GM12891 (cell line): ENCODE measurements around the gene WBP1.

Experiments
- DNase-seq: peaks from one replicate; pipeline ENCODE4 v3.0.0; 2011; ENCODE audit warnings: low spot score; ENCODE audit not compliant: insufficient read length
- FAIRE-seq: peaks from 2 replicates; lab custom pipeline; 2011; peaks lifted over from hg19 to GRCh38; lab: Jason Lieb, UNC
- PAX5 ChIP-seq: IDR thresholded peaks from 2 replicates; pipeline ENCODE4 v1.6.1; 2011; ENCODE audit warnings: low read length, moderate library complexity, mild to moderate bottlenecking; ENCODE audit not compliant: insufficient read depth, severe bottlenecking
- POLR2A ChIP-seq: IDR thresholded peaks from 2 replicates; pipeline ENCODE4 v1.6.1; 2011; ENCODE audit warnings: low read depth, low read length, control low read depth
- POLR2AphosphoS5 ChIP-seq: IDR thresholded peaks from 2 replicates; pipeline ENCODE4 v1.6.1; 2011; ENCODE audit warnings: low read depth, low read length, control low read depth
- POU2F2 ChIP-seq: IDR thresholded peaks from 2 replicates; pipeline ENCODE4 v1.6.1; 2011; ENCODE audit warnings: low read depth, mild to moderate bottlenecking, control low read depth, low read length, moderate library complexity
- SPI1 ChIP-seq: IDR thresholded peaks from 2 replicates; pipeline ENCODE4 v1.6.1; 2011; ENCODE audit warnings: low read depth, low read length, control low read depth
- TAF1 ChIP-seq: IDR thresholded peaks from 2 replicates; pipeline ENCODE4 v1.6.1; 2011; ENCODE audit warnings: low read depth, low read length, control low read depth

The WBP1 gene

GRCh38 chr2:74502147-74502719 lies 44.0 kb downstream of the WBP1 start:
- FAIRE-seq: no peak
- DNase-seq: no peak
- TF ChIP-seq TAF1 (no peak), POLR2A (no peak)

- FAIRE-seq (peak; percentile 66), DNase-seq (no peak)
- TF ChIP-seq POLR2AphosphoS5 (0 out of 2 replicates have a peak, but pooled peaks have one; percentile 29), TAF1 (peak; percentile 34; the same call in 1 of the 2 replicates), POLR2A (peak; percentile 60; the same call in 1 of the 2 replicates), POU2F2 (no peak)
Measured at GRCh38 chr2:74502720-74503505, 44.7 kb downstream of the WBP1 start.

GRCh38 chr2:74503506-74504475 lies 45.6 kb downstream of the WBP1 start:
- FAIRE-seq (no peak), DNase-seq (no peak)
- TF ChIP-seq SPI1 (no peak), PAX5 (no peak), POLR2AphosphoS5 (no peak), POU2F2 (no peak), POLR2A (no peak), TAF1 (no peak)

- no peak for DNase-seq
- no peak for FAIRE-seq
- TF ChIP-seq TAF1 (no peak), POLR2AphosphoS5 (no peak), SPI1 (no peak), POU2F2 (no peak), PAX5 (no peak), POLR2A (no peak)
Measured at GRCh38 chr2:74504591-74504990, 46.4 kb downstream of the WBP1 start.

GRCh38 chr2:74505448-74506246 lies 47.4 kb downstream of the WBP1 start:
- DNase-seq (no peak), FAIRE-seq (no peak)
- TF ChIP-seq SPI1 (no peak), POLR2AphosphoS5 (no peak), TAF1 (no peak), POU2F2 (no peak), POLR2A (no peak), PAX5 (no peak)

GRCh38 chr2:74507145-74507925 lies 49.1 kb downstream of the WBP1 start, which contains the start of gene PCGF1:
Gene PCGF1 (minus strand): TSS chr2:74507695. CDS start chr2:74507668, 27 bp downstream.
- peak; percentile 94 for DNase-seq
- FAIRE-seq: peak; percentile 93
- TF ChIP-seq POLR2AphosphoS5 (peak; percentile 80; the same call in 1 of the 2 replicates), POU2F2 (no peak), SPI1 (no peak), TAF1 (peak; percentile 91), POLR2A (peak; percentile 91)

- FAIRE-seq: no peak
Measured at GRCh38 chr2:74507926-74508520, 49.8 kb downstream of the WBP1 start.

More at GRCh38 chr2:74507926-74508520, 49.8 kb downstream of the WBP1 start:
- TF ChIP-seq PAX5 (no peak), POLR2A (no peak), TAF1 (no peak), POLR2AphosphoS5 (no peak), SPI1 (no peak), POU2F2 (no peak)
- DNase-seq: no peak
